MM.1S (cell line): ENCODE data around the gene UNC5C.

Experiments
- DNase-seq: peaks from one replicate; pipeline ENCODE4 v3.0.0-alpha.2; 2015
- H2AFZ ChIP-seq: fragments of 300-600 bp; sonication (generic); 2 replicates; pipeline ENCODE4 v1.6.0; 2016; ENCODE audit warnings: antibody characterized with exemption, low read length
- H3F3A ChIP-seq: fragments of 300-600 bp; sonication (generic); 2 replicates; pipeline ENCODE4 v1.6.1; 2016; ENCODE audit warnings: mild to moderate bottlenecking, antibody characterized with exemption, low read length, moderate library complexity, mixed read lengths; ENCODE audit not compliant: insufficient read depth
- H3K27ac ChIP-seq: fragments of 300-600 bp; sonication (generic); 2 replicates; pipeline ENCODE4 v1.5.1; 2016; ENCODE audit warnings: mild to moderate bottlenecking, low read length
- H3K27me3 ChIP-seq: fragments of 300-600 bp; sonication (generic); replicated peaks from 2 replicates; pipeline ENCODE4 v1.6.0; 2016; ENCODE audit warnings: low read length; ENCODE audit not compliant: insufficient read depth
- H3K36me3 ChIP-seq: fragments of 300-600 bp; sonication (generic); replicated peaks from 2 replicates; pipeline ENCODE4 v1.6.1; 2016; ENCODE audit warnings: mild to moderate bottlenecking, low read length, mixed read lengths; ENCODE audit not compliant: insufficient read depth
- H3K4me1 ChIP-seq: fragments of 300-600 bp; sonication (generic); 2 replicates; pipeline ENCODE4 v1.6.1; 2016; ENCODE audit warnings: low read length, mixed read lengths
- H3K4me2 ChIP-seq: fragments of 300-600 bp; sonication (generic); 2 replicates; pipeline ENCODE4 v1.6.0; 2016; ENCODE audit warnings: low read depth, low read length
- H3K4me3 ChIP-seq: fragments of 300-600 bp; sonication (generic); 2 replicates; pipeline ENCODE4 v1.5.1; 2016; ENCODE audit warnings: low read length, mixed read lengths
- H3K79me2 ChIP-seq: fragments of 300-600 bp; sonication (generic); 2 replicates; pipeline ENCODE4 v1.6.1; 2016; ENCODE audit warnings: mixed run types, low read length, mixed read lengths
- H3K9ac ChIP-seq: fragments of 300-600 bp; sonication (generic); 2 replicates; pipeline ENCODE4 v1.6.1; 2016; ENCODE audit warnings: low read length, mixed read lengths
- H3K9me2 ChIP-seq: fragments of 300-600 bp; sonication (generic); replicated peaks from 2 replicates; pipeline ENCODE4 v1.6.1; 2016; ENCODE audit warnings: mild to moderate bottlenecking, low read length, mixed read lengths; ENCODE audit not compliant: insufficient read depth
- H3K9me3 ChIP-seq: fragments of 300-600 bp; sonication (generic); replicated peaks from 2 replicates; pipeline ENCODE4 v1.6.1; 2016; ENCODE audit warnings: mild to moderate bottlenecking, low read length, mixed read lengths; ENCODE audit not compliant: insufficient read depth
- H4K20me1 ChIP-seq: fragments of 300-600 bp; sonication (generic); 2 replicates; pipeline ENCODE4 v1.6.1; 2016; ENCODE audit warnings: mild to moderate bottlenecking, low read length, moderate library complexity, mixed read lengths; ENCODE audit not compliant: insufficient read depth
- CTCF ChIP-seq: fragments of 300-600 bp; sonication (generic); IDR thresholded peaks from 2 replicates; pipeline ENCODE4 v1.5.1; 2016; ENCODE audit warnings: antibody characterized with exemption, low read length, mixed read lengths
- EZH2 ChIP-seq: fragments of 300-600 bp; sonication (generic); optimal IDR thresholded peaks from 2 replicates; pipeline ENCODE3; 2017; ENCODE audit warnings: low read depth, mild to moderate bottlenecking, antibody characterized with exemption, low read length, mixed read lengths
- EZH2phosphoT487 ChIP-seq: fragments of 300-600 bp; sonication (generic); IDR thresholded peaks from 2 replicates; pipeline ENCODE4 v1.6.1; 2018; ENCODE audit warnings: antibody characterized with exemption, low read length

UNC5C gene

GRCh38 chr4:95155759-95156451, 392.9 kb downstream of the UNC5C start:
- no peak overlapping the region for H3K4me2 ChIP-seq
- no peak overlapping the region for H3K9ac ChIP-seq
- DNase-seq = peak; percentile 42
- H3K9me2 ChIP-seq = no peaks in the 10 kb centered on the region
- H3K4me3 ChIP-seq = no peak overlapping the region
- no peak for TF ChIP-seq EZH2
- TF ChIP-seq CTCF = peak; percentile 38
- no peaks in the 10 kb centered on the region for H3K4me1 ChIP-seq
- H3K36me3 ChIP-seq = no peaks in the 10 kb centered on the region
- H4K20me1 ChIP-seq = no peaks in the 10 kb centered on the region
- no peak overlapping the region for H3K27ac ChIP-seq
- H3F3A ChIP-seq = no peaks in the 10 kb centered on the region
- no peaks in the 10 kb centered on the region for H3K9me3 ChIP-seq
- H2AFZ ChIP-seq = no peak overlapping the region
- no peaks in the 10 kb centered on the region for H3K79me2 ChIP-seq
- H3K27me3 ChIP-seq = peaks cover 6% of the 10 kb centered on the region; the same call in 1 of the 2 replicates

- H3K4me2 ChIP-seq = no peak overlapping the region
- peaks cover 6% of the 10 kb centered on the region; the same call in 1 of the 2 replicates for H3K27me3 ChIP-seq
- DNase-seq = no peak
- no peaks in the 10 kb centered on the region for H3F3A ChIP-seq
- H3K9ac ChIP-seq = no peak overlapping the region
- H2AFZ ChIP-seq = no peak overlapping the region
- H3K79me2 ChIP-seq = no peaks in the 10 kb centered on the region
- no peaks in the 10 kb centered on the region for H3K9me3 ChIP-seq
- no peaks in the 10 kb centered on the region for H3K4me1 ChIP-seq
- no peaks in the 10 kb centered on the region for H4K20me1 ChIP-seq
- TF ChIP-seq EZH2 (no peak), CTCF (no peak), EZH2phosphoT487 (no peak)
- H3K27ac ChIP-seq = no peak overlapping the region
- no peaks in the 10 kb centered on the region for H3K9me2 ChIP-seq
- H3K4me3 ChIP-seq = no peak overlapping the region
- no peaks in the 10 kb centered on the region for H3K36me3 ChIP-seq
Measured at GRCh38 chr4:95153182-95153581, 395.6 kb downstream of the UNC5C start.

- no peak overlapping the region for H3K27ac ChIP-seq
- TF ChIP-seq CTCF (no peak), EZH2phosphoT487 (no peak), EZH2 (no peak)
- no peaks in the 10 kb centered on the region for H3F3A ChIP-seq
- H4K20me1 ChIP-seq = no peaks in the 10 kb centered on the region
- H3K4me3 ChIP-seq = no peak overlapping the region
- no peaks in the 10 kb centered on the region for H3K36me3 ChIP-seq
- no peak overlapping the region for H2AFZ ChIP-seq
- H3K4me2 ChIP-seq = no peak overlapping the region
- H3K9me3 ChIP-seq = no peaks in the 10 kb centered on the region
- no peak for DNase-seq
- no peaks in the 10 kb centered on the region for H3K9me2 ChIP-seq
- H3K4me1 ChIP-seq = no peaks in the 10 kb centered on the region
- H3K79me2 ChIP-seq = no peaks in the 10 kb centered on the region
- no peaks in the 10 kb centered on the region; the same call in 1 of the 2 replicates for H3K27me3 ChIP-seq
- H3K9ac ChIP-seq = no peak overlapping the region
Measured at GRCh38 chr4:95151255-95151654, 397.5 kb downstream of the UNC5C start.
